ENCODE measurements around the gene CSNK1E. TPM values are rescaled to one million over a fixed set of nuclear protein-coding genes. Genes with fewer than 3 reads are reported as not detected.

The CSNK1E gene
- total and polyA plus RNA-seq, 10 of the 15 experiments (the other 5 are each of a cell fraction or from before 2014, with no cell fraction given) = 5.9 to 107 (median 64.9) TPM

DNA sequence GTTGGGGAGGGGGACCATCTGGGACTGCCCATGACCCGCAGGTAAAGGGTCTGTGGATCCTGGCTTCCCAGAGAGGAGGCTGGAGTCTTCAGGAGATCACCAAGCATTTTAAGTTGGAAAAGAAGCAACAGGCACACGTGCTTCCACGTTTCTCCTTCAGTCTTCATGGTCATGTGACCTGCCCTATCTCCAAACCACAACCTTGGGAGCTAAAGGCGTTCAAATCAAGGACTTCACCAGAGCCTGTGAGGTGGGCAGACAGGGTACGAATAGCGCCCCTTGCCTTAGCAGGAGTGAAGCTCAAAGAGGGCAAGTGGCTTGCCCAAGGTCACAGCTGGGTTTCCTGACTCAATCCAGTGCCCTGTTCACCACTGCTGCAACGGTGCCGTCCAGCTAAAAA lies 51.1 kb downstream of the CSNK1E start:
- DNase-seq (ENCODE audit: low read depth, low spot score) (no peak), ATAC-seq (no peak), FAIRE-seq (no peak)
- 61% methylated on average over 8 of the region's 8 CpGs for WGBS (ENCODE audit: insufficient coverage, insufficient replicate concordance, low lambda C conversion rate, missing lambda C conversion rate)
- Histone ChIP-seq H3K79me2 (ENCODE audit: control insufficient read depth, insufficient read depth, low read length) (peaks cover 4% of the 10 kb centered on the region), H3K4me2 (ENCODE audit: control insufficient read depth, insufficient read depth) (no peak overlapping the region), H3K4me3 (no peak overlapping the region), H4K20me1 (ENCODE audit: control insufficient read depth, insufficient read depth) (no peaks in the 10 kb centered on the region), H3K9ac (ENCODE audit: control insufficient read depth, insufficient read depth, low read length) (no peak overlapping the region), H3K9me3 (replicated peaks; ENCODE audit: control insufficient read depth, insufficient read depth, low read length) (no peaks in the 10 kb centered on the region), H3K36me3 (ENCODE audit: control insufficient read depth in 2 of 2, insufficient read depth in 2 of 2, low read length in 1 of 2) (no peaks in the 10 kb centered on the region; a peak in 1 of 4 replicates), H2AFZ (ENCODE audit: control insufficient read depth, low read depth, low read length) (no peak overlapping the region), H3K4me1 (ENCODE audit: control insufficient read depth, insufficient read depth, low read length) (peaks cover 16% of the 10 kb centered on the region), H3K27ac (ENCODE audit: control insufficient read depth, insufficient read depth) (no peak overlapping the region), H3K27me3 (replicated peaks in 1 of 2; ENCODE audit: control insufficient read depth in 2 of 2, insufficient read depth in 2 of 2, low read length in 1 of 2) (no peaks in the 10 kb centered on the region)
- CTCF ChIA-PET = interaction anchor here (0.8 to 2.2 kb wide), 4 partner anchors 33 to 214 kb away, joined by 3 to 8 read pairs (median 4); no protein-coding TSS in a partner anchor
- SMC1A ChIA-PET (ENCODE audit: uncharacterized antibody, unreplicated experiment) = interaction anchor here (2.2 kb wide), 1 partner anchor 40 kb away, joined by 9 read pairs; no protein-coding TSS in a partner anchor
- in situ Hi-C loops (cut with MboI) (no loop called here), intact Hi-C loops (cut with micrococcal nuclease; ENCODE audit: unreplicated experiment) (no loop called here)
- RAD21 ChIA-PET (ENCODE audit: unreplicated experiment) = no interaction called here
- no TSS peak for BruUV-seq (replicated peaks)
- POLR2A ChIA-PET = no interaction called here
- TF ChIP-seq SUZ12 (IDR thresholded peaks at IDR 0.05; ENCODE audit: unreplicated experiment) = no peak
- TF ChIP-seq, protein P1, sequence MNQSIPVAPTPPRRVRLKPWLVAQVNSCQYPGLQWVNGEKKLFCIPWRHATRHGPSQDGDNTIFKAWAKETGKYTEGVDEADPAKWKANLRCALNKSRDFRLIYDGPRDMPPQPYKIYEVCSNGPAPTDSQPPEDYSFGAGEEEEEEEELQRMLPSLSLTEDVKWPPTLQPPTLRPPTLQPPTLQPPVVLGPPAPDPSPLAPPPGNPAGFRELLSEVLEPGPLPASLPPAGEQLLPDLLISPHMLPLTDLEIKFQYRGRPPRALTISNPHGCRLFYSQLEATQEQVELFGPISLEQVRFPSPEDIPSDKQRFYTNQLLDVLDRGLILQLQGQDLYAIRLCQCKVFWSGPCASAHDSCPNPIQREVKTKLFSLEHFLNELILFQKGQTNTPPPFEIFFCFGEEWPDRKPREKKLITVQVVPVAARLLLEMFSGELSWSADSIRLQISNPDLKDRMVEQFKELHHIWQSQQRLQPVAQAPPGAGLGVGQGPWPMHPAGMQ (IDR thresholded peaks at IDR 0.05; ENCODE audit: borderline replicate concordance) = no peak

DNA sequence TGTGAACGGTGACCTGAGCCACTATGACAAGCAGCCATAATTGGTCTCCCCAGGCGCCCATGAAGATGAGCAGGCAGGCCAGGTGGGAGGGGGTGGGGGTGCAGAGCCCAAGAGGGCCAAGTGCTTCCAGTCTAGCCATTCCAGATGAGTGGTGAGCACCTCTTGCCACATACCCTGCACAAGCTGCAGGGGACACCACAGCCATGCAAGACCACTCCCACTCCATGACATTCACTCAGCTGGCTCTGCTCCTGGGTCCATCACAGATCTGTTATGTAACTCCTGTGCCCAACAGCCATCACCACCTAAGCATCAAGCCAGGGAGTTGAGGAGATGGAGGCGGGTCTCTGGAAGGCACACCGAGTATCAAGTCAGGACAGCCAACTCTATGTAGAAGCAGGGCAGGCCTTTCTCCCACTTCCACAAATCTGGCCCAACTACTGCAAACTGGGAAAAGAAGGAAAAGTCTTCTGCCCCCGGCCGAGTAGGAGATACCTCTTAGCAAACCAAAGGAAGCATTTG lies 52.9 kb downstream of the CSNK1E start:
- Histone ChIP-seq H3K36me3 (ENCODE audit: control insufficient read depth in 2 of 2, insufficient read depth in 2 of 2, low read length in 1 of 2) (no peaks in the 10 kb centered on the region; a peak in 1 of 4 replicates), H3K9me3 (replicated peaks; ENCODE audit: control insufficient read depth, insufficient read depth, low read length) (no peaks in the 10 kb centered on the region), H3K4me3 (no peak overlapping the region), H3K79me2 (ENCODE audit: control insufficient read depth, insufficient read depth, low read length) (peaks cover 5% of the 10 kb centered on the region), H3K27ac (ENCODE audit: control insufficient read depth, insufficient read depth) (no peak overlapping the region), H4K20me1 (ENCODE audit: control insufficient read depth, insufficient read depth) (no peaks in the 10 kb centered on the region), H3K4me2 (ENCODE audit: control insufficient read depth, insufficient read depth) (no peak overlapping the region), H3K27me3 (replicated peaks in 1 of 2; ENCODE audit: control insufficient read depth in 2 of 2, insufficient read depth in 2 of 2, low read length in 1 of 2) (no peaks in the 10 kb centered on the region), H3K9ac (ENCODE audit: control insufficient read depth, insufficient read depth, low read length) (no peak overlapping the region), H2AFZ (ENCODE audit: control insufficient read depth, low read depth, low read length) (no peak overlapping the region), H3K4me1 (ENCODE audit: control insufficient read depth, insufficient read depth, low read length) (peaks cover 31% of the 10 kb centered on the region)
- no peak for FAIRE-seq
- ChIA-PET RAD21 (ENCODE audit: unreplicated experiment) (no interaction called here), POLR2A (no interaction called here), CTCF (interaction anchor here (1.0 kb wide), 1 partner anchor 166 kb away, joined by 3 read pairs; no protein-coding TSS in a partner anchor), SMC1A (ENCODE audit: uncharacterized antibody, unreplicated experiment) (no interaction called here)
- BruUV-seq (replicated peaks) = no TSS peak
- ATAC-seq = no peak
- TF ChIP-seq, protein P2, sequence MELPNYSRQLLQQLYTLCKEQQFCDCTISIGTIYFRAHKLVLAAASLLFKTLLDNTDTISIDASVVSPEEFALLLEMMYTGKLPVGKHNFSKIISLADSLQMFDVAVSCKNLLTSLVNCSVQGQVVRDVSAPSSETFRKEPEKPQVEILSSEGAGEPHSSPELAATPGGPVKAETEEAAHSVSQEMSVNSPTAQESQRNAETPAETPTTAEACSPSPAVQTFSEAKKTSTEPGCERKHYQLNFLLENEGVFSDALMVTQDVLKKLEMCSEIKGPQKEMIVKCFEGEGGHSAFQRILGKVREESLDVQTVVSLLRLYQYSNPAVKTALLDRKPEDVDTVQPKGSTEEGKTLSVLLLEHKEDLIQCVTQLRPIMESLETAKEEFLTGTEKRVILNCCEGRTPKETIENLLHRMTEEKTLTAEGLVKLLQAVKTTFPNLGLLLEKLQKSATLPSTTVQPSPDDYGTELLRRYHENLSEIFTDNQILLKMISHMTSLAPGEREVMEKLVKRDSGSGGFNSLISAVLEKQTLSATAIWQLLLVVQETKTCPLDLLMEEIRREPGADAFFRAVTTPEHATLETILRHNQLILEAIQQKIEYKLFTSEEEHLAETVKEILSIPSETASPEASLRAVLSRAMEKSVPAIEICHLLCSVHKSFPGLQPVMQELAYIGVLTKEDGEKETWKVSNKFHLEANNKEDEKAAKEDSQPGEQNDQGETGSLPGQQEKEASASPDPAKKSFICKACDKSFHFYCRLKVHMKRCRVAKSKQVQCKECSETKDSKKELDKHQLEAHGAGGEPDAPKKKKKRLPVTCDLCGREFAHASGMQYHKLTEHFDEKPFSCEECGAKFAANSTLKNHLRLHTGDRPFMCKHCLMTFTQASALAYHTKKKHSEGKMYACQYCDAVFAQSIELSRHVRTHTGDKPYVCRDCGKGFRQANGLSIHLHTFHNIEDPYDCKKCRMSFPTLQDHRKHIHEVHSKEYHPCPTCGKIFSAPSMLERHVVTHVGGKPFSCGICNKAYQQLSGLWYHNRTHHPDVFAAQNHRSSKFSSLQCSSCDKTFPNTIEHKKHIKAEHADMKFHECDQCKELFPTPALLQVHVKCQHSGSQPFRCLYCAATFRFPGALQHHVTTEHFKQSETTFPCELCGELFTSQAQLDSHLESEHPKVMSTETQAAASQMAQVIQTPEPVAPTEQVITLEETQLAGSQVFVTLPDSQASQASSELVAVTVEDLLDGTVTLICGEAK (IDR thresholded peaks at IDR 0.05; ENCODE audit: borderline replicate concordance) = no peak
- TF ChIP-seq, protein P3, sequence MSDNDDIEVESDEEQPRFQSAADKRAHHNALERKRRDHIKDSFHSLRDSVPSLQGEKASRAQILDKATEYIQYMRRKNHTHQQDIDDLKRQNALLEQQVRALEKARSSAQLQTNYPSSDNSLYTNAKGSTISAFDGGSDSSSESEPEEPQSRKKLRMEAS (IDR thresholded peaks at IDR 0.05; ENCODE audit: low read depth, low read length) = no peak
- TF ChIP-seq EGR1 (IDR thresholded peaks at IDR 0.05; ENCODE audit: borderline replicate concordance in 1 of 2, low read depth in 2 of 2, low read length in 2 of 2) (no peak), NR2F1 (conservative IDR thresholded peaks at IDR 0.05) (no peak), IKZF1 (conservative IDR thresholded peaks at IDR 0.05) (no peak), TBL1XR1 (IDR thresholded peaks at IDR 0.05; ENCODE audit: low read depth, low read length) (no peak)
- WGBS (ENCODE audit: insufficient coverage, insufficient replicate concordance, low lambda C conversion rate, missing lambda C conversion rate) = 91% methylated on average over 6 of the region's 6 CpGs
- intact Hi-C loops (cut with micrococcal nuclease; ENCODE audit: unreplicated experiment) = loop anchor here (5.0 kb wide), 2 partner anchors 48 to 207 kb away; partner anchors contain the start of gene PICK1
- in situ Hi-C loops (cut with MboI) = no loop called here
- DNase-seq (ENCODE audit: low read depth, low spot score) = no peak
